Stomach (tissue), 9 donors: ENCODE results near the gene LALBA. TPM values are rescaled to one million over a fixed set of nuclear protein-coding genes. Genes with fewer than 3 reads are reported as not detected.

Experiments used
- DNase-seq, 2 donors: peaks; one replicate each; pipeline versions ENCODE4 v3.0.0 to v3.0.0-alpha.2; 2013 to 2019
- H3K27ac ChIP-seq, 5 donors: fragments of 200-600 bp in 4 of 5; sonication (generic) in 4 of 5; one replicate each; pipeline ENCODE4 v1.5.1; 2013 to 2019; ENCODE audit warnings: mild to moderate bottlenecking in 1 of 5, moderate library complexity in 1 of 5
- H3K27me3 ChIP-seq, 3 donors: fragments of 200-600 bp; sonication (generic); one replicate each; pipeline ENCODE4 v1.5.1; 2017 to 2019; ENCODE audit warnings: mixed run types in 1 of 3
- H3K36me3 ChIP-seq, 4 donors: fragments of 200-600 bp; sonication (generic); 1 replicate in 3 of 4; 2 replicates in 1 of 4; pipeline ENCODE4 v1.5.1; 2016 to 2019
- H3K4me1 ChIP-seq, 4 donors: fragments of 200-600 bp; sonication (generic); one replicate each; pipeline ENCODE4 v1.5.1; 2016 to 2019
- H3K4me3 ChIP-seq, 4 donors: fragments of 200-600 bp; sonication (generic) in 3 of 4; one replicate each; pipeline ENCODE4 v1.5.1; 2016 to 2019; ENCODE audit warnings: mild to moderate bottlenecking in 1 of 4
- H3K9me3 ChIP-seq, 4 donors: fragments of 200-600 bp; sonication (generic); one replicate each; pipeline ENCODE4 v1.5.1; 2016 to 2019
- CTCF ChIP-seq, 7 experiments: fragments of 450-650 bp in 4 of 7; fragments of 200-600 bp in 3 of 7; sonication (generic) in 3 of 7; IDR thresholded peaks; one replicate each; pipeline ENCODE4 v1.5.1; 2016 to 2019; ENCODE audit warnings: antibody characterized with exemption in 7 of 7, control low read depth in 2 of 7, mild to moderate bottlenecking in 1 of 7
- EP300 ChIP-seq: sonication (generic); formaldehyde crosslinking; IDR thresholded peaks from one replicate; pipeline ENCODE4 v1.6.1; 2017; ENCODE audit warnings: antibody characterized with exemption
- POLR2A ChIP-seq, 4 donors: fragments of 450-650 bp; IDR thresholded peaks; one replicate each; pipeline ENCODE4 v1.6.1; 2016; ENCODE audit warnings: antibody characterized with exemption in 4 of 4, control low read depth in 2 of 4, mild to moderate bottlenecking in 1 of 4, moderate library complexity in 1 of 4
- POLR2AphosphoS5 ChIP-seq, 3 donors: sonication (generic); formaldehyde crosslinking; IDR thresholded peaks; one replicate each; pipeline ENCODE4 v1.6.1; 2016; ENCODE audit warnings: antibody characterized with exemption in 3 of 3
- WGBS, 5 donors: extraction: QIAGEN DNeasy Blood & Tissue Kit in 3 of 5; methylation state at CpG; one replicate each; pipeline versions ENCODE4 v1.1.5 to v1.1.7; 2013 to 2018; 5-methylcytosine and 5-hydroxymethylcytosine counted together
- intact Hi-C: fragments of 100-400 bp; cut with DNase I; formaldehyde crosslinking; loops from one replicate; pipeline ENCODE4 v1.15.1; 2023; ENCODE audit warnings: low total_unique reads
- polyA plus RNA-seq, 3 donors: library from polyadenylated mRNA; stranded (reverse); fragments of 200-250 nt; gene quantifications; one replicate each; pipeline ENCODE4 v1.2.3, GENCODE V29; 2013
- total RNA-seq, 5 donors: library from RNA; depleted of rRNA; stranded (reverse); fragments of >200 nt; gene quantifications; one replicate each; pipeline versions ENCODE4 v1.1.0 to v1.2.3, GENCODE V29; 2014 to 2016
- donor health status: healthy with polysubstance abuse.
- donor health status: Bipolar disorder and iron deficiency.
- donor health status: healthy.

The LALBA gene
- total and polyA plus RNA-seq, 8 donors = not detected

- Histone ChIP-seq H3K27ac (no peak overlapping the region), H3K36me3 (no peaks in the 10 kb centered on the region), H3K9me3 (peaks cover 0 to 7% (median 3%) of the 10 kb centered on the region in 4 donors), H3K4me3 (no peak overlapping the region), H3K27me3 (peaks cover 0 to 9% (median 0%) of the 10 kb centered on the region in 3 donors), H3K4me1 (no peaks in the 10 kb centered on the region)
- TF ChIP-seq CTCF (IDR thresholded peaks at IDR 0.05) (no peak), POLR2A (IDR thresholded peaks at IDR 0.05) (no peak), POLR2AphosphoS5 (IDR thresholded peaks at IDR 0.05) (no peak), EP300 (no peak)
- 42 to 55% (median 46%) methylated on average over 4 of the region's 4 CpGs for WGBS, 5 donors
- DNase-seq = no peak
- intact Hi-C loops = no loop called here
These were observed 23.9 kb downstream of the LALBA start for GRCh38 chr12:48545833-48546469.

- H3K36me3 ChIP-seq = no peaks in the 10 kb centered on the region
- no peaks in the 10 kb centered on the region for H3K4me1 ChIP-seq
- H3K9me3 ChIP-seq = no peaks in the 10 kb centered on the region
- WGBS, 5 donors = 48 to 63% (median 52%) methylated on average over 8 of the region's 8 CpGs
- H3K27me3 ChIP-seq = peaks cover 0 to 14% (median 0%) of the 10 kb centered on the region in 3 donors
- intact Hi-C loops = no loop called here
- DNase-seq = peak; percentile 53 to 66
- H3K27ac ChIP-seq = no peak overlapping the region
- no peak overlapping the region for H3K4me3 ChIP-seq
- TF ChIP-seq CTCF (IDR thresholded peaks at IDR 0.05) = peak in 4 of 7 experiments; percentile 18 to 49 (median 40)
- TF ChIP-seq POLR2AphosphoS5 (IDR thresholded peaks at IDR 0.05) = no peak
These were observed 27.4 kb downstream of the LALBA start for GRCh38 chr12:48542300-48542928.

- no peaks in the 10 kb centered on the region for H3K36me3 ChIP-seq
- TF ChIP-seq POLR2AphosphoS5 (IDR thresholded peaks at IDR 0.05) = no peak
- no peak for TF ChIP-seq CTCF (IDR thresholded peaks at IDR 0.05)
- no peak for TF ChIP-seq POLR2A (IDR thresholded peaks at IDR 0.05)
- no peak for TF ChIP-seq EP300
- no peaks in the 10 kb centered on the region for H3K4me1 ChIP-seq
- no peak overlapping the region for H3K27ac ChIP-seq
- intact Hi-C loops = no loop called here
- H3K4me3 ChIP-seq = no peak overlapping the region
- 78 to 91% (median 89%) methylated on average over 1 of the region's 1 CpG for WGBS, 5 donors
- peaks cover 0 to 8% (median 3%) of the 10 kb centered on the region in 4 donors for H3K9me3 ChIP-seq
- peaks cover 0 to 5% (median 0%) of the 10 kb centered on the region in 3 donors for H3K27me3 ChIP-seq
- DNase-seq = no peak
These were observed 33.2 kb downstream of the LALBA start for GRCh38 chr12:48536602-48537001.

- DNase-seq = no peak
- H3K4me1 ChIP-seq = no peaks in the 10 kb centered on the region
- no peak overlapping the region for H3K27ac ChIP-seq
- H3K36me3 ChIP-seq = no peaks in the 10 kb centered on the region
- H3K27me3 ChIP-seq = peaks cover 0 to 3% (median 0%) of the 10 kb centered on the region in 3 donors
- TF ChIP-seq CTCF (IDR thresholded peaks at IDR 0.05) = no peak
- TF ChIP-seq POLR2A (IDR thresholded peaks at IDR 0.05) = no peak
- intact Hi-C loops = no loop called here
- no peak overlapping the region for H3K4me3 ChIP-seq
- H3K9me3 ChIP-seq = peaks cover 0 to 8% (median 3%) of the 10 kb centered on the region in 4 donors
These were observed 37.2 kb downstream of the LALBA start for GRCh38 chr12:48532601-48533000.
